Natural killer cell (primary cell): Measurements from ENCODE around the gene RCN2. TPM values are rescaled to one million over a fixed set of nuclear protein-coding genes. Genes with fewer than 3 reads are reported as not detected.
"Not testable (repeated sequence)": the region's sequence is repeated elsewhere in the genome, so short reads cannot be mapped to it uniquely, and the experiment has no call there.

Source experiments
- ATAC-seq, 3 donors: fragments of 150-1000 bp in 2 of 3; fragments of 200-7000 bp in 1 of 3; cut with Tn5 transposase; 1 replicate in 1 of 3; 2 replicates in 2 of 3; pipeline ENCODE4 v1.10.0; 2021; ENCODE audit warnings: mild to moderate bottlenecking in 2 of 3, moderate library complexity in 2 of 3
- DNase-seq, 2 donors: peaks; one replicate each; pipeline versions ENCODE4 v3.0.0 to v3.0.0-alpha.2; 2013 to 2021; ENCODE audit warnings: mixed read lengths in 1 of 2
- H3K27ac ChIP-seq: one replicate; pipeline ENCODE4 v1.5.1; 2013; ENCODE audit warnings: mild to moderate bottlenecking, low read length
- H3K27me3 ChIP-seq: one replicate; pipeline ENCODE4 v1.6.1; 2013; ENCODE audit warnings: low read length; ENCODE audit not compliant: control insufficient read depth, insufficient read depth
- H3K36me3 ChIP-seq: one replicate; pipeline ENCODE4 v1.6.1; 2013; ENCODE audit warnings: low read length; ENCODE audit not compliant: control insufficient read depth, insufficient read depth
- H3K4me1 ChIP-seq: one replicate; pipeline ENCODE4 v1.6.1; 2013; ENCODE audit warnings: low read length; ENCODE audit not compliant: control insufficient read depth, insufficient read depth
- H3K4me3 ChIP-seq: one replicate; pipeline ENCODE4 v1.5.1; 2013; ENCODE audit warnings: low read length
- H3K9me3 ChIP-seq: one replicate; pipeline ENCODE4 v1.6.1; 2013; ENCODE audit warnings: low read length; ENCODE audit not compliant: control insufficient read depth, insufficient read depth
- H3K27ac Mint-ChIP-seq, 2 donors: one replicate each; pipeline ENCODE4 v1.8.0; 2022; ENCODE audit warnings: mild to moderate bottlenecking in 2 of 2, mixed read lengths in 2 of 2, moderate library complexity in 1 of 2
- H3K27me3 Mint-ChIP-seq, 2 donors: one replicate each; pipeline ENCODE4 v1.8.0; 2022; ENCODE audit warnings: low read depth in 2 of 2, mixed read lengths in 2 of 2
- H3K36me3 Mint-ChIP-seq: one replicate; pipeline ENCODE4 v1.8.0; 2022; ENCODE audit warnings: mixed read lengths
- H3K4me1 Mint-ChIP-seq, 2 donors: one replicate each; pipeline ENCODE4 v1.8.0; 2022; ENCODE audit warnings: mixed read lengths in 2 of 2
- H3K4me3 Mint-ChIP-seq: one replicate; pipeline ENCODE4 v1.8.0; 2022; ENCODE audit warnings: mild to moderate bottlenecking, moderate library complexity, mixed read lengths
- H3K9me3 Mint-ChIP-seq, 2 donors: one replicate each; pipeline ENCODE4 v1.8.0; 2022; ENCODE audit warnings: mixed read lengths in 2 of 2
- CTCF ChIP-seq: fragments of 200-600 bp; IDR thresholded peaks from one replicate; pipeline ENCODE4 v1.8.0; 2022; ENCODE audit warnings: antibody characterized with exemption
- WGBS: methylation state at CpG from one replicate; pipeline ENCODE4 v1.1.7; 2013; ENCODE audit warnings: missing lambda C conversion rate; ENCODE audit not compliant: insufficient coverage; 5-methylcytosine and 5-hydroxymethylcytosine counted together
- intact Hi-C: fragments of 100-400 bp; cut with micrococcal nuclease; formaldehyde crosslinking; loops from one replicate; pipeline ENCODE4 v1.14.2; 2022
- total RNA-seq, 4 donors: library from RNA; stranded (reverse); fragments of 120-200 nt in 1 of 4; gene quantifications; one replicate each; pipeline versions ENCODE4 v1.2.3 to v1.2.4, GENCODE V29; 2013 to 2022

The RCN2 gene
- total RNA-seq, 3 donors from 2014 or later (not counting 1 experiment from before 2014, with no cell fraction given) = 24.1 to 30.0 (median 25.0) TPM

GRCh38 chr15:76894174-76894573, 37.4 kb upstream of the RCN2 start:
- Histone ChIP-seq H3K9me3 (no peaks in the 10 kb centered on the region), H3K4me3 (no peak overlapping the region), H3K27ac (no peak overlapping the region), H3K27me3 (no peaks in the 10 kb centered on the region), H3K4me1 (no peaks in the 10 kb centered on the region), H3K36me3 (no peaks in the 10 kb centered on the region)
- Mint-ChIP-seq H3K27ac (no peak overlapping the region), H3K9me3 (no peaks in the 10 kb centered on the region), H3K4me1 (peaks cover 28 to 31% of the 10 kb centered on the region in 2 donors), H3K27me3 (no peaks in the 10 kb centered on the region), H3K4me3 (no peak overlapping the region), H3K36me3 (no peaks in the 10 kb centered on the region)
- TF ChIP-seq CTCF = no peak
- ATAC-seq (no peak), DNase-seq (no peak)
- 96% methylated on average over 2 of the region's 2 CpGs for WGBS
- intact Hi-C loops = no loop called here

GRCh38 chr15:76898102-76898501, 33.4 kb upstream of the RCN2 start:
- Histone ChIP-seq H3K9me3 (no peaks in the 10 kb centered on the region), H3K36me3 (no peaks in the 10 kb centered on the region), H3K27me3 (no peaks in the 10 kb centered on the region), H3K4me3 (no peak overlapping the region), H3K4me1 (no peaks in the 10 kb centered on the region), H3K27ac (no peak overlapping the region)
- ATAC-seq (no peak), DNase-seq (no peak)
- no peak overlapping the region for H3K4me3 Mint-ChIP-seq
- no peak overlapping the region for H3K27ac Mint-ChIP-seq
- no peaks in the 10 kb centered on the region for H3K36me3 Mint-ChIP-seq
- WGBS = 93% methylated on average over 4 of the region's 4 CpGs
- H3K27me3 Mint-ChIP-seq = no peaks in the 10 kb centered on the region
- intact Hi-C loops = no loop called here
- H3K9me3 Mint-ChIP-seq = no peaks in the 10 kb centered on the region
- no peak for TF ChIP-seq CTCF
- H3K4me1 Mint-ChIP-seq = peaks cover 13 to 25% of the 10 kb centered on the region in 2 donors

- intact Hi-C loops, H3K27me3 ChIP-seq, H3K27ac Mint-ChIP-seq, H3K27ac ChIP-seq, H3K9me3 Mint-ChIP-seq, H3K36me3 Mint-ChIP-seq, H3K4me3 Mint-ChIP-seq, H3K4me1 ChIP-seq, ATAC-seq, H3K27me3 Mint-ChIP-seq, H3K9me3 ChIP-seq, H3K4me3 ChIP-seq, DNase-seq, H3K36me3 ChIP-seq: not testable (repeated sequence)
- peaks cover 25 to 28% of the 10 kb centered on the region in 2 donors for H3K4me1 Mint-ChIP-seq
- WGBS = 94% methylated on average over 35 of the region's 39 CpGs
These were observed 32.2 kb upstream of the RCN2 start for GRCh38 chr15:76899176-76899930.

- peaks cover 28 to 30% of the 10 kb centered on the region in 2 donors for H3K4me1 Mint-ChIP-seq
- H3K27ac Mint-ChIP-seq, H3K4me3 Mint-ChIP-seq, H3K4me1 ChIP-seq, H3K36me3 ChIP-seq, H3K27ac ChIP-seq, DNase-seq, H3K27me3 ChIP-seq, H3K27me3 Mint-ChIP-seq, H3K9me3 Mint-ChIP-seq, H3K9me3 ChIP-seq, ATAC-seq, H3K4me3 ChIP-seq, H3K36me3 Mint-ChIP-seq: not testable (repeated sequence)
- intact Hi-C loops = loop anchor here (5.0 kb wide), 1 partner anchor 122 kb away; no protein-coding TSS in a partner anchor
- no CpG with 5 or more reads among the region's 6 CpGs for WGBS
These were observed 31.6 kb upstream of the RCN2 start for GRCh38 chr15:76899931-76900310.
